ENCODE measurements around the gene SLC26A2.

DNA sequence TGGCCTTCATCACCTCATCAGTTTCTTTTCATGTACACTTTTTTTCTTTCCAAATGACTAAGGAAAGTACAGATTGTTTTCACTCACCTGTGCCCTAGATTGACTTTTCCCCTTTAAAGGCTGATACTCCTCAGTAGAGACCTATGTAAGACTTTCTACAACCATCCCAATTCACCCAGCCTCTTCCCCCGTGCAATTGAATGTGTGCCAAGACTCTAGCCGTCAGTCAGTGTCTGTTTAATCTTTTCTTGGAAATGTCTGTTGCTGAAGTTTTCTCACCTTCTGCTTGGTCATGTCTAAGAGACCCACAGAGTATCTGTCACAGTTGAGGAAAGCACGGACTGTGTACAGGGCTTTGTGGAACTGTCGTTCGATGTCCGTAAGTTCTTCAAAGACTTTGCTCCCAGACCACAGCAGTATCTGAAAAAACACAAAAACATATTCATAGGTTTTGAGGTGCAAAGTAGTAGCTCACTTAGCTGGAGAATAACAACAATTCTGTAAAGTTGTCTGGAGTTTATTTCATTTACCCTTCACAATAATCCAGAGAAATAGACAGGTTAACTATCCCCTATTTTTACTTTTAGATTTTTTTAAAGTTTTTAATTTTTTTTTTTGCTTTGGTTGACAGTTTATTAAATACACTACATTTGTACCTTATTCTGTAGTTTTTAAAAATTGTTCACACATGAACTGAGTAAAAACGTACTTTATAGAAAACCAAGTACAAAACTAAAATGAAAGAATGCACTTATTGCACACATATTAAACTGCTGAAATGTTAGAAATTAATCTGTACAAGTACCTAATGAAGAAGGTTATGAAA lies 29.6 kb upstream of the SLC26A2 start:
- TF ChIP-seq TAF1 (IDR thresholded peaks at IDR 0.05; ENCODE audit: borderline replicate concordance, low read depth, low read length) (no peak), POLR2AphosphoS5 (IDR thresholded peaks at IDR 0.05; ENCODE audit: low read depth, low read length) (no peak)

Measured in GM12892 (cell line).